Glomerular visceral epithelial cell (primary cell): ENCODE results near the gene GMEB1.
"Not testable (repeated sequence)": the region's sequence is repeated elsewhere in the genome, so short reads cannot be mapped to it uniquely, and the experiment has no call there.

Source experiments
- DNase-seq: peaks from one replicate; pipeline ENCODE4 v3.0.0-alpha.2; 2016; ENCODE audit errors: extremely low spot score

GMEB1 gene, protein sequence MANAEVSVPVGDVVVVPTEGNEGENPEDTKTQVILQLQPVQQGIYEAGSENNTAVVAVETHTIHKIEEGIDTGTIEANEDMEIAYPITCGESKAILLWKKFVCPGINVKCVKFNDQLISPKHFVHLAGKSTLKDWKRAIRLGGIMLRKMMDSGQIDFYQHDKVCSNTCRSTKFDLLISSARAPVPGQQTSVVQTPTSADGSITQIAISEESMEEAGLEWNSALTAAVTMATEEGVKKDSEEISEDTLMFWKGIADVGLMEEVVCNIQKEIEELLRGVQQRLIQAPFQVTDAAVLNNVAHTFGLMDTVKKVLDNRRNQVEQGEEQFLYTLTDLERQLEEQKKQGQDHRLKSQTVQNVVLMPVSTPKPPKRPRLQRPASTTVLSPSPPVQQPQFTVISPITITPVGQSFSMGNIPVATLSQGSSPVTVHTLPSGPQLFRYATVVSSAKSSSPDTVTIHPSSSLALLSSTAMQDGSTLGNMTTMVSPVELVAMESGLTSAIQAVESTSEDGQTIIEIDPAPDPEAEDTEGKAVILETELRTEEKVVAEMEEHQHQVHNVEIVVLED

GRCh38 chr1:28668191-28668955 lies at the start of gene GMEB1:
Gene GMEB1, plus strand, starts transcription at chr1:28668784. Its CDS starts 14,829 bp downstream, at chr1:28683613.
- DNase-seq: peak; percentile 92

DNA sequence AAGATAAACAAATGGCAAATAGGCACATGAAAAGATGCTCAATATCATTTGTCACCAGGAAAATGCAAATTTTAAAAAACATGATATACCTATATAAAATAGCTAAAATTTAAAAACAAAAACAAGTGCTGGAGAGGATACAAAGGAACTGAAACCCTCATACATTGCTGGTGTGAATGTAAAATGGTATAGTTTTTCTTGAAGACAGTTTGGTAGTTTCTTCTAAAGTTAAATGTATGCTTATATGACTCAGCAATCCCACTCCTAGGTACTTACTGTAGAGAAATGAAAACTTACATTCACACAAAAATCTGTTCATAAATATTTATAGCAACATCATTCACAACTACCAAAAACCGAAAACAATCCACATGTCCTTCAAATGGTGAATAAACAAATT lies 36.9 kb upstream of the GMEB1 start:
- no peak for DNase-seq

- DNase-seq: no peak
These were observed 36.0 kb upstream of the GMEB1 start for GRCh38 chr1:28632560-28632959.

GRCh38 chr1:28640766-28641165 lies 27.8 kb upstream of the GMEB1 start:
- DNase-seq: peak; percentile 48

DNA sequence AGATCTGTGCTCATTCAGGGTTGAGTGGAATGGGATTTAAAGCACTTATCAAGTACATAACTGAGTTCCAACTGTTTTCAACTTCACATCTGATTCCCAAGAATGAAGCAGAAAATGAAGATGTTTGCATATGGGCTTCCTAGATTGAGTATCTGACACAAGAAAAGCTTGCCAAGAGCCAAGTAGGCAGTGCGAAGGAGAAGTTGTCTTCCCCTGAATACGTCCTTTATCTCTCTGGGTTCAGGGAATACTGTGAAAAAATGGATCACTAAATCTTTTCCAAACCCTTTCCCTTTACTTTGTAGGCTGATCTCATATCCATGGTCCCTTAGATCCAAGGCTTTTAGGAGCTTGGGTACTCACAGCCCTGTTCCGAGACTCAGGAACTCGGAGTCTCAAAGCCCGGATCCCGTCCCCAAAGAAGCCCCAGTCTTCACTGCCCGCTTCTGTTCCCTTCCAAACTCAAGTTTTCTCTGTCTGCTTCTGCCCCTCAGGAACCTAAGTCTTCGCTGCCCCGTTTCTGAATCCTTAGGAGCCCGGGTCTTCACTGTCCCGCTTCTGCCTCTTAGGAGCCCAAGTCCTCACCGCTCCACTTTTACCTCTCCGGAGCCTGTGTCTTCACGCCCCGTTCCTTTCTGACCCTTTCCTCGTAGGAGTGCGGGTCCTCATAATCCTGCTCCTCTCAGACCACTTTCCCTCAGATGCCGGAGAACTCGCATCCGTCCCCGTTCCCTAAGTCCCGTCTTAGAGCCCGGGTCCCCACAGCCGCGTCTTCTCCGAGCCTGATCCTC lies 26.3 kb upstream of the GMEB1 start:
- DNase-seq: no peak

- peak; percentile 97 for DNase-seq
These were observed 25.5 kb upstream of the GMEB1 start, which contains the start of gene TAF12 for GRCh38 chr1:28642847-28643635. Gene TAF12, minus strand, starts transcription at chr1:28643067. Its CDS starts 20,986 bp downstream, at chr1:28622081.

GRCh38 chr1:28644494-28644893 lies 24.1 kb upstream of the GMEB1 start:
- DNase-seq: no peak

DNA sequence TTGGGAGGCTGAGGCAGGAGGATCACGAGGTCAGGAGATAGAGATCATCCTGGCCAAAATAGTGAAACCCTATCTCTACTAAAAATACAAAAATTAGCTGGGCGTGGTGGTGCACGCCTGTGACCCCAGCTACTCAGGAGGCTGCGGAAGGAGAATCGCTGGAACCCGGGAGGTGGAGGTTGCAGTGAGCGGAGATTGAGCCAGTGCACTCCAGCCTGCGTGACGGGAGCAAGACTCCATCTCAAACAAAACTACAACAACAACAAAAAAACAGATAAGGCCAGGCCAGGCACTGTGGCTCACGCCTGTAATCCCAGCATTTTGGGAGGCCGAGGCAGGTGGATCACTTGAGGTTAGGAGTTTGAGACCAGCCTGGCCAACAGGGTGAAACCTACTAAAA lies 23.2 kb upstream of the GMEB1 start:
- not testable (repeated sequence) for DNase-seq

GRCh38 chr1:28646040-28646439 lies 22.5 kb upstream of the GMEB1 start:
- no peak for DNase-seq

GRCh38 chr1:28648008-28648473 lies 20.5 kb upstream of the GMEB1 start:
- DNase-seq: peak; percentile 94

- peak; percentile 98 for DNase-seq
These were observed 19.9 kb upstream of the GMEB1 start, which contains the start of gene RNU11 for GRCh38 chr1:28648474-28649198. Gene RNU11, plus strand, starts transcription at chr1:28648600.

DNA sequence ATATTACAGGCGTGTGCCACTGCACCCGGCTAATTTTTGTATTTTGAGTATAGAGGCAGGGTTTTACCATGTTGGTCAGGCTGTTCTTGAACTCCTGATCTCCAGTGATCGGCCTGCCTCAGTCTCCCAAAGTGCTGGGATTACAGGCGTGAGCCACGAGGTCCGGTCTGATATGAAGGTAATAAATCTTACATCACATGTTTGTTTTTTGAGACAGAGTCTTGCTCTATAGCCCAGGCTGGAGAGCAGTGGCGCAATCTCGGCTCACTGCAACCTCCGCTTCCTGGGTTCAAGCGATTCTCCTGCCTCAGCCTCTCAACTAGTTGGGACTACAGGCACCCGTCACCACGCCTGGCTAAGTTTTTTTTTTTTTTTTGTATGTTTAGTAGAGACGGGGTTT lies 15.5 kb upstream of the GMEB1 start:
- DNase-seq: not testable (repeated sequence)

- DNase-seq: peak; percentile 35
These were observed 14.7 kb upstream of the GMEB1 start for GRCh38 chr1:28653870-28654269.

DNA sequence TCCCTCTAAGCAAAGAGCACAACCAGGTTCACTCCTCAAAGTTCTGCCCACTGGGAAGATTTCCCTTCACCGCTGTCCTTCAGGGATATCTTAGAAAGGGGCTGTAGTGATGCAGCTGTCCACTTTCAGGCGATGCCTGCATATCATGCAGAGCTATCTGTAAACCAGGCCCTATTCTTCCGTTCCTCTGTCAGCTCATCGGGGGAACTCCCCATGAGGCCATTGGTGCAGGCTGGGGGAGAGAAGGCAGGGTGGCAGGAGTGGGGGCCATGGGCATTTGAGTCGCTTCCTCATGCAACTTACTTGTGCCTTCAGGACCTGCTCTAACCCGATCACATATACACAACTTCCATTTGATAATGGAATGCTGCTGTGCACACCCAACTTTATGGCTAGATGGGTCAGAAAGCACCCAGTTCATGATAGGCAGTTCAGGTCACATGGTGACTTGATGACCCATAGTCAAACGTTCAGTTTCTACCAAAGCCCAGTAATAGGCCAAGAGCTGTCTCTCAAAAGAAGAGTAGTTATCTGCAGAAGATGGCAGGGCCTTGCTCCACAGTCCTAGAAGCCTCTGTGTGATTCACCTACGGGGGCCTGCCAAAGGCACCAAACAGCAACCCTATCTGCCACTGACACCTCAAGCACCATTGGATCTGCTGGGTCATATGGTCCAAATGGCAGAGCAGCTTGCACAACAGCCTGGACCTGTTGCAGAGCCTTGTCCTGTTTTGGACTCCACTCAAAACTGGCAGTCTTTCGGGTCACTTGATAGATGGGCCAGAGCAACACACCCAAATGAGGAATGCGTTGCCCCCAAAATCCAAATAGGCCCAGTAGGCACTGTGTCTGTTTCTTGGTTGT lies 12.9 kb upstream of the GMEB1 start:
- not testable (repeated sequence) for DNase-seq

DNA sequence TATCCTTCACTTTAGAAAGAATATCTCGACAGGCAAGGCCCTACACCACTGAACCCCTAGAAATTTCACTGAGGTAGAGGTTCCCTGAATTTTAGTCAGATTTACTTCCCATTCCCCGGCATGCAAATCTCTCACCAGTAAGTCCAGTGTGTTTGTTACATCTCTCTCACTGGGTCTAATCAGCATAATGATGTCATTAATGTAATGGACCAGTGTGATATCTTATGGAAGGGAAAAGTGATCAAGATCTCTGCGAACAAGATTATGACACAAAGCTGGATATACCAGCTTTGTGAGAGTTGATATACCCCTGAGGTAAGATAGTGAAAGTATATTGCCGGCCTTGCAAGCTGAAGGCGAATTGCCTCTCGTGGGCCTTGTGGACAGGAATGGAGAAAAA lies 12.2 kb upstream of the GMEB1 start:
- DNase-seq: no peak

- DNase-seq: no peak
These were observed 4.6 kb upstream of the GMEB1 start for GRCh38 chr1:28663871-28664470.

DNA sequence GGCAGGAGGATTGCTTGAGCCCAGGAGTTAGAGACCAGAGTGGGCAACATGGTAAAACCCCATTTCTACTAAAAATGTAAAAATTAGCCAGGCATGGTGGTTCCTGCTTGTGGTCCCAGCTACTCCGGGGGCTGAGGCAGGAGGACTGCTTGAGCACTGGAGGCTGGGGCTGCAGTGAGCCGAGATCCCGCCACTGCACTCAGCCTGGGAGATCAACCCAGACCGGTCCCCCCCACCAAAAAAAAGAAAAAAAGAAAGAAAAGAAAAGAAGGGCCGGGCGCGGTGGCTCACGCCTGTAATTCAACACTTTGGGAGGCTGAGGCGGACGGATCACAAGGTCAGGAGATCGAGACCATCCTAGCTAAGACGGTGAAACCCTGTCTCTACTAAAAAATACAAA lies 1.8 kb upstream of the GMEB1 start:
- no peak for DNase-seq

DNA sequence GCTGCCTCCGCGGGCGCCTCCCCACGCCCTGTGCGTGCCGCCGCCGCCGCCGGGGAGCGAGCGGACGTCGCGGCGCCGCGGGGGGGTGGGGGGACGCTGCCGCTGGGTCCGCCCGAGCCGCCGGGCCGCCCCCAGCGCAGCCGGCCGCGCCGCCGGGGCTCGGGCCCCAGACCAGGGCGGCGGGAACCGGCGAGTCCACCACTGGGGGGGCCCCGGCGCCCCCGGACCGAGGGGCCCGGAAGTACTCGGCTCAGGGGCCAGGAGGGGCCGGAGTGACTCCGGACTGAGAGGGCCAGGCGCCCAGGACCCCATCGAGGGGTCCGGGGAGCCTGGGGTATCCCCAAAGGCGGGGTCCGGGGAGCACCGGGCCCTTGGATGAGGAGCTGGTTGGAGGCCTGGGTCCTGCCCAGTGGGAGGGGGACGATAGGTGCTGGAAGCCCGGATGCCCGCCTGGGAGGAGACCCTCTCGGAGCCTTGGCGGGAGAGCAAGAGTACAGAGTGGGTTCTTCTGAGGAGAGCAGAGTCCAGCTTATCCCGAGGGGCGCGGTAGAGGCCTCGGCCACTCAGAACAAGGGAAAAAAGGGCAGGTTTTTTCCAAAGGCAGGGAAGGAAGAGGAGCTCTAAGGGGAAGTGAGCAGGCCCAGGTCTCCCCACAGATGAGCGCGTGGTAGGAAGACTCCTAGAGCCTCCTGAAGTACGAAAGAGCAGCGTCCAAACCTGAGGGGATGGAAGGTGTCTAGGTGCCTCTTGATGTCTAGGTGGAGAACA lies 556 bp downstream of the GMEB1 start:
- peak; percentile 38 for DNase-seq
